ENCODE results near the gene SSTR3.

The SSTR3 gene

GRCh38 chr22:37157516-37158285, 54.6 kb downstream of the SSTR3 start:
- H3K4me3 ChIP-seq (ENCODE audit: low read depth, low read length): no peak overlapping the region
- TF ChIP-seq CTCF (IDR thresholded peaks at IDR 0.05; ENCODE audit: low read depth, low read length) (no peak), MAX (IDR thresholded peaks at IDR 0.05; ENCODE audit: low read depth, low read length) (no peak), POLR2A (IDR thresholded peaks at IDR 0.05; ENCODE audit: extremely low read depth, insufficient read length) (no peak), MYC (IDR thresholded peaks at IDR 0.05; ENCODE audit: low read depth, low read length) (no peak)
- no peak for DNase-seq (ENCODE audit: low read depth)

GRCh38 chr22:37156686-37157435, 55.4 kb downstream of the SSTR3 start:
- no peak for DNase-seq (ENCODE audit: low read depth)
- H3K4me3 ChIP-seq (ENCODE audit: low read depth, low read length): no peak overlapping the region
- TF ChIP-seq MYC (IDR thresholded peaks at IDR 0.05; ENCODE audit: low read depth, low read length) (no peak), CTCF (IDR thresholded peaks at IDR 0.05; ENCODE audit: low read depth, low read length) (no peak), POLR2A (IDR thresholded peaks at IDR 0.05; ENCODE audit: extremely low read depth, insufficient read length) (no peak), MAX (IDR thresholded peaks at IDR 0.05; ENCODE audit: low read depth, low read length) (no peak)

GRCh38 chr22:37155971-37156370, 56.3 kb downstream of the SSTR3 start:
- H3K4me3 ChIP-seq (ENCODE audit: low read depth, low read length): no peak overlapping the region
- no peak for DNase-seq (ENCODE audit: low read depth)
- no peak for TF ChIP-seq POLR2A (IDR thresholded peaks at IDR 0.05; ENCODE audit: extremely low read depth, insufficient read length)
- TF ChIP-seq MAX (IDR thresholded peaks at IDR 0.05; ENCODE audit: low read depth, low read length): no peak
- TF ChIP-seq MYC (IDR thresholded peaks at IDR 0.05; ENCODE audit: low read depth, low read length): no peak
- no peak for TF ChIP-seq CTCF (IDR thresholded peaks at IDR 0.05; ENCODE audit: low read depth, low read length)

GRCh38 chr22:37154925-37155712, 57.2 kb downstream of the SSTR3 start:
- H3K4me3 ChIP-seq (ENCODE audit: low read depth, low read length): no peak overlapping the region
- TF ChIP-seq MAX (IDR thresholded peaks at IDR 0.05; ENCODE audit: low read depth, low read length) (no peak), MYC (IDR thresholded peaks at IDR 0.05; ENCODE audit: low read depth, low read length) (no peak), POLR2A (IDR thresholded peaks at IDR 0.05; ENCODE audit: extremely low read depth, insufficient read length) (no peak), CTCF (IDR thresholded peaks at IDR 0.05; ENCODE audit: low read depth, low read length) (no peak)
- DNase-seq (ENCODE audit: low read depth): peak; percentile 32

All from NB4 (cell line).